Thyroid gland (tissue), 4 donors: ENCODE measurements around the gene NPHS1. TPM values are rescaled to one million over a fixed set of nuclear protein-coding genes. Genes with fewer than 3 reads are reported as not detected.
"Not testable (repeated sequence)": the region's sequence is repeated elsewhere in the genome, so short reads cannot be mapped to it uniquely, and the experiment has no call there.

Experiments
- DNase-seq, 2 donors: peaks; one replicate each; pipeline ENCODE4 v3.0.0-alpha.2; 2019
- H3K27ac ChIP-seq, 3 donors: fragments of 200-600 bp; sonication (generic); 1 replicate in 2 of 3; 2 replicates in 1 of 3; pipeline ENCODE4 v1.5.1; 2016 to 2019; ENCODE audit warnings: mild to moderate bottlenecking in 1 of 3, moderate library complexity in 1 of 3
- H3K27me3 ChIP-seq: fragments of 200-600 bp; sonication (generic); one replicate; pipeline ENCODE4 v1.5.1; 2019
- H3K36me3 ChIP-seq, 2 donors: fragments of 200-600 bp; sonication (generic); one replicate each; pipeline ENCODE4 v1.5.1; 2016 to 2019
- H3K4me1 ChIP-seq, 2 donors: fragments of 200-600 bp; sonication (generic); one replicate each; pipeline ENCODE4 v1.5.1; 2017 to 2019
- H3K4me3 ChIP-seq, 3 donors: fragments of 200-600 bp; sonication (generic); replicated peaks in 1 of 3; 1 replicate in 2 of 3; 2 replicates in 1 of 3; pipeline ENCODE4 v1.5.1; 2016; ENCODE audit warnings: mild to moderate bottlenecking in 1 of 3
- H3K9me3 ChIP-seq: fragments of 200-600 bp; sonication (generic); one replicate; pipeline ENCODE4 v1.5.1; 2017
- POLR2A ChIP-seq, 2 donors: fragments of 450-650 bp; IDR thresholded peaks; one replicate each; pipeline ENCODE4 v1.6.1; 2017; ENCODE audit warnings: antibody characterized with exemption in 2 of 2, mild to moderate bottlenecking in 2 of 2, moderate library complexity in 1 of 2
- WGBS, 2 donors: methylation state at CpG; one replicate each; pipeline ENCODE4 v1.1.5; 2017; 5-methylcytosine and 5-hydroxymethylcytosine counted together
- intact Hi-C: fragments of 100-400 bp; cut with DNase I; formaldehyde crosslinking; loops from one replicate; pipeline ENCODE4 v1.15.1; 2023
- total RNA-seq, 4 donors: library from RNA; depleted of rRNA; stranded (reverse); fragments of >200 nt; gene quantifications; one replicate each; pipeline ENCODE4 v1.2.3, GENCODE V29; 2016
- TF ChIP-seq, protein P1 (sequence below), 6 experiments: fragments of 200-600 bp in 3 of 6; fragments of 450-650 bp in 3 of 6; sonication (generic) in 3 of 6; IDR thresholded peaks; one replicate each; pipeline ENCODE4 v1.5.1; 2016 to 2019; ENCODE audit warnings: antibody characterized with exemption in 6 of 6, mild to moderate bottlenecking in 2 of 6, inconsistent platforms in 1 of 6, moderate library complexity in 1 of 6

The NPHS1 gene
- total RNA-seq, 4 donors from 2014 or later = not detected

DNA sequence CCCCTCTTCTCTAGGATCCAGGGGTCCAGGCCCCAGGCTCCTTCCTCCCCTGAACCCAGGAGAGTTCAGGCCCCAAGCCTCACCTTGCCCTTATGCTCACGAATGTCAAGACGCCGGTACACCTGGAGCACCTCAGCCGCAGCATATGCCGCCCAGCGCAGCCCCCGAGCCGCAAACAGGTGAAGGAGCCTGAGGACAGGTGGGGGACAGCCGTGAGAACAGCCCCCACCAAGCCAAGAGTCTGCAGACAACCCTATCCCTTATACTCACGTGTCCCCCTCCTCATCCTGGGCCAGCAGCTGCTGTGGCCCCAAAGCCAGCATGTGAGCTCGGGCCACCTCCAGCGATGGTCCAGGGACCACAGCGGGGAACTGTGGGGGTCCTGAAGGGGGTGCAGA, 44.3 kb upstream of the NPHS1 start:
- H3K36me3 ChIP-seq = peaks cover 25 to 33% of the 10 kb centered on the region in 2 donors
- H3K4me1 ChIP-seq = peaks cover 7 to 18% of the 10 kb centered on the region in 2 donors
- intact Hi-C loops = loop anchor here (5.0 kb wide), 1 partner anchor 36 kb away; no protein-coding TSS in a partner anchor
- TF ChIP-seq, protein P1, sequence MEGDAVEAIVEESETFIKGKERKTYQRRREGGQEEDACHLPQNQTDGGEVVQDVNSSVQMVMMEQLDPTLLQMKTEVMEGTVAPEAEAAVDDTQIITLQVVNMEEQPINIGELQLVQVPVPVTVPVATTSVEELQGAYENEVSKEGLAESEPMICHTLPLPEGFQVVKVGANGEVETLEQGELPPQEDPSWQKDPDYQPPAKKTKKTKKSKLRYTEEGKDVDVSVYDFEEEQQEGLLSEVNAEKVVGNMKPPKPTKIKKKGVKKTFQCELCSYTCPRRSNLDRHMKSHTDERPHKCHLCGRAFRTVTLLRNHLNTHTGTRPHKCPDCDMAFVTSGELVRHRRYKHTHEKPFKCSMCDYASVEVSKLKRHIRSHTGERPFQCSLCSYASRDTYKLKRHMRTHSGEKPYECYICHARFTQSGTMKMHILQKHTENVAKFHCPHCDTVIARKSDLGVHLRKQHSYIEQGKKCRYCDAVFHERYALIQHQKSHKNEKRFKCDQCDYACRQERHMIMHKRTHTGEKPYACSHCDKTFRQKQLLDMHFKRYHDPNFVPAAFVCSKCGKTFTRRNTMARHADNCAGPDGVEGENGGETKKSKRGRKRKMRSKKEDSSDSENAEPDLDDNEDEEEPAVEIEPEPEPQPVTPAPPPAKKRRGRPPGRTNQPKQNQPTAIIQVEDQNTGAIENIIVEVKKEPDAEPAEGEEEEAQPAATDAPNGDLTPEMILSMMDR (IDR thresholded peaks at IDR 0.05) = no peak
- TF ChIP-seq POLR2A (IDR thresholded peaks at IDR 0.05) = no peak
- no peak overlapping the region for H3K27ac ChIP-seq
- WGBS, 2 donors = 91 to 96% methylated on average over 6 to 11 of the region's 13 CpGs
- DNase-seq = no peak
- H3K4me3 ChIP-seq = no peak overlapping the region
- no peaks in the 10 kb centered on the region for H3K9me3 ChIP-seq
- H3K27me3 ChIP-seq = no peaks in the 10 kb centered on the region

DNA sequence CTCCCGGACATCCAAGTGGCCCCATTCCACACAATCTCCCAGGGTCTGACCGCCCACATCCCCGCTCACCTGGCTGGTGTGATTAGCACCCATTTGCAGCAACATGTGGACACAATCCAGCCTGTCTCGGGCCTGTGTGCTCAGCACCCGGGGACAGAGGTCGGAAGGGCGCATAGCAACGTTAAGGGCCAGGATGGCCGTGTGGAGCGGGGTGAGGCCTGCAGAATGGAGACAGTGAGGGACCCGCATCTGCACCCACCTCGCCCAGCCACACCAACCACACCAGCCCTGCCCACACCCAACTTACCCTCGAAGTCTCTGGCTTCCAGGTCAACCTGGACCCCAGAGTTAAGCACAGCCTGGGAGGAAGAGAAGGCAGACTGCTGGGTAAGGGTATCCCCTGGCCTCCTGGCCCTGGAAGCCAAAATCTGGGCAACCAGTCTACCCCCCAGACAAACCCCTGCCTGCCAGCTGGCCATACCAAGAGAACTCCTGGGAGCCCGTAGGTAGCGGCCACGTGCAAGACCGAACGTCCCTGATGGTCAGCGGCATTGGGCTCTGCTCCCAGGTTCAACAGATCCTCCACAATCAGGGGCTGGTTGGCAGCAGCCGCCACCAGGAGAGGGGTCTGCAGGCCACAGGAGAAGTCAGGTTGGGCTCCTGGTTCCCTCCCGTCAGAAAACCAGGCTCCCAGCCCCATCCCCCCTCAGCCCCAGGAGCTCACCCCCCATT, 43.8 kb upstream of the NPHS1 start:
- no peak for DNase-seq
- Histone ChIP-seq H3K27ac (no peak overlapping the region), H3K27me3 (no peaks in the 10 kb centered on the region), H3K9me3 (no peaks in the 10 kb centered on the region), H3K4me1 (peaks cover 7 to 15% of the 10 kb centered on the region in 2 donors), H3K36me3 (peaks cover 25 to 33% of the 10 kb centered on the region in 2 donors), H3K4me3 (no peak overlapping the region)
- intact Hi-C loops = loop anchor here (5.0 kb wide), 1 partner anchor 36 kb away; no protein-coding TSS in a partner anchor
- TF ChIP-seq, protein P1 (IDR thresholded peaks at IDR 0.05) = no peak
- TF ChIP-seq POLR2A (IDR thresholded peaks at IDR 0.05) = no peak
- WGBS, 2 donors = 95 to 96% methylated on average over 6 to 20 of the region's 21 CpGs

DNA sequence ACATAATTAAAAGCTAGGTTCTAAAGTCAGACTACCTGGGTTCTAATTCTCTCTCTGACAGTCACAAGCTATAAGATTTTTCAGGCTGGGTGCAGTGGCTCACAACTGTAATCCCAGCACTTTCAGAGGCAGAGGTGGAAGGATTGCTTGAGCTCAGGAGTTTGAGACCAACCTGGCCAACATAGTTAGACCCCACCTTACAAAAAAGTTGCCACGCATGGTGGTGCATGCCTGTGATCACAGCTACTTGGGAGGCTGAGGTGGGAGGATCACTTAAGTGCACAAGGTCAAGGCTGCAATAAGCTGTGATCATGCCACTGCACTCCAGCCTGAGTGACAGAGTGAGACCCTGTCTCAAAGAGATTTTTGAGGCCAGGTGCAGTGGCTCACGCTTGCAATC, 42.0 kb upstream of the NPHS1 start:
- WGBS, 2 donors = 93 to 97% methylated on average over 1 to 2 of the region's 2 CpGs
- H3K9me3 ChIP-seq = no peaks in the 10 kb centered on the region
- H3K4me1 ChIP-seq = peaks cover 7 to 11% of the 10 kb centered on the region in 2 donors
- H3K4me3 ChIP-seq = no peak overlapping the region
- no peaks in the 10 kb centered on the region for H3K27me3 ChIP-seq
- H3K27ac ChIP-seq = no peak overlapping the region
- intact Hi-C loops = no loop called here
- TF ChIP-seq, protein P1 (IDR thresholded peaks at IDR 0.05) = no peak
- no peak for TF ChIP-seq POLR2A (IDR thresholded peaks at IDR 0.05)
- DNase-seq = no peak
- peaks cover 39 to 47% of the 10 kb centered on the region in 2 donors for H3K36me3 ChIP-seq

DNA sequence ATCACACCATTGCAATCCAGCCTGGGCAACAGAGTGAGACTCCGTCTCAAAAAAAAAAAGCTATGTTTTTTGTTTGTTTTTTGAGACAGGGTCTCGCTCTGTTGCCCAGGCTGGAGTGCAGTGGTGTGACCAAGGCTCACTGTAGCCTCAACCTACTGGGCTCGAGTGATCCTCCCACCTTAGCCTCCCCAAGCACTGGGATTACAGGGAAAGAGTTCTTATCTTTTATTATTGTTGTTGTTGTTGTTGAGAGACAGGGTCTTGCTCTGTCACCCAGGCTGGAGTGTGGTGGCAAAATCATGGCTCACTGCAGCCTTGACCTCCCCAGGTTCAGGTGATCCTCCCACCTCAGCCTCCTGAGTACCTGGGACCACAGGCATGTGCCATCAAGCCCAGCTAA, 39.5 kb upstream of the NPHS1 start:
- H3K9me3 ChIP-seq, H3K4me1 ChIP-seq, H3K4me3 ChIP-seq, H3K27ac ChIP-seq, intact Hi-C loops, H3K27me3 ChIP-seq, DNase-seq: not testable (repeated sequence)
- 93% methylated on average over 3 of the region's 3 CpGs for WGBS, 2 donors
- H3K36me3 ChIP-seq = peaks cover 53 to 64% of the 10 kb centered on the region in 2 donors

DNA sequence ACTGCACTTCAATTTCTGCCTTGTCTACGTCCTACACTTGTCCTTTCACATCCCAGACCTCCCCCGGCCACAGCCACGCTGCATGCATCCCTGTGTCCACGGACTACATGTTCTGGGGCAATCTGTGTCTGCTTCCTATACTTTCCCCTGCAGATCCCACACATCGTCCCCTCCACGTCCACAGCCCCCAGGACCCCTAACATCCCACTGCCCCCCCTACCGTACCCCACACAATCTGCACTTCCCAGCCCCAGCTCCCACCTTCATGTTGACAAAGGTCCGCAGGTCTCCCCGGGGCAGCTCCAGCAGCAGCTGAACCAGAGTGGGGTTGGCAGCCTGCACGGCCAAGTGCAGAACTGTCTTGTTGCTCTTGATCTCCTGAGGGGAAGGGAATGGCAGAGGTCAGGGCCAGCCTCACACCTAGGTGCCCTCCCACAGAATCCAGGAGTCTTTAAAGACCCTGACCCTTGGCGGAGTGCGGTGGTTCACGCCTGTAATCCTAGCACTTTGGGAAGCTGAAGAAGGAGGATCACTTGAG, 37.9 kb upstream of the NPHS1 start:
- peaks cover 39 to 48% of the 10 kb centered on the region in 2 donors for H3K36me3 ChIP-seq
- no peak overlapping the region for H3K4me3 ChIP-seq

More for the DNA sequence above, 37.9 kb upstream of the NPHS1 start:
- DNase-seq = no peak
- 94 to 96% methylated on average over 12 of the region's 13 CpGs for WGBS, 2 donors
- Histone ChIP-seq H3K4me1 (no peaks in the 10 kb centered on the region), H3K27me3 (no peaks in the 10 kb centered on the region), H3K27ac (no peak overlapping the region), H3K9me3 (no peaks in the 10 kb centered on the region)
- intact Hi-C loops = no loop called here
- TF ChIP-seq, protein P1 (IDR thresholded peaks at IDR 0.05) = no peak
- no peak for TF ChIP-seq POLR2A (IDR thresholded peaks at IDR 0.05)
